Heart left ventricle (tissue), 13 donors: ENCODE data around the gene SPAG17.

ENCODE experiments used
- POLR2A ChIP-seq, 2 donors: fragments of 450-650 bp; IDR thresholded peaks; one replicate each; pipeline ENCODE4 v1.6.1; 2017; ENCODE audit warnings: antibody characterized with exemption in 2 of 2, mild to moderate bottlenecking in 2 of 2, moderate library complexity in 2 of 2
- TF ChIP-seq, protein P1 (sequence below), 12 donors: fragments of 200-600 bp; sonication (generic) in 4 of 12; IDR thresholded peaks; one replicate each; pipeline versions ENCODE4 v1.5.0 to v1.8.0; 2018 to 2022; ENCODE audit warnings: antibody characterized with exemption in 12 of 12, mild to moderate bottlenecking in 5 of 12
- donor health status: ischemic (EF 13 %, LVEDD 7.1; RV severe dilation, severe dysfunction).
- donor health status: DM: no; HTN: yes; CAD: no.
- donor health status: DM: no; HTN: no; CAD: no.
- donor health status: ischemic (EF 25% LVEDD 6.9; RV normal size, moderate dysfunction).
- donor health status: ischemic (EF 25% LVEDD 5.7; RV mildly dilated, moderate dysfunction).
- donor health status: ischemic (EF 35%, LVEDD 5.7; RV mildly dilated, moderate dysfunction).
- donor health status: nonischemic (EF 11% LVEDD 7.7; RV severe dilation, severe dysfunction).
- donor health status: DM: yes; HTN: yes; CAD: no.
- donor health status: PGD.
- donor health status: ischemic (EF 29% LVEDD 5.4; RV normal size, mild dysfunction).
- donor health status: nonischemic (EF 23%, LVEDD 6.1; RV moderate dilation, normal function).

- TF ChIP-seq, protein P1, sequence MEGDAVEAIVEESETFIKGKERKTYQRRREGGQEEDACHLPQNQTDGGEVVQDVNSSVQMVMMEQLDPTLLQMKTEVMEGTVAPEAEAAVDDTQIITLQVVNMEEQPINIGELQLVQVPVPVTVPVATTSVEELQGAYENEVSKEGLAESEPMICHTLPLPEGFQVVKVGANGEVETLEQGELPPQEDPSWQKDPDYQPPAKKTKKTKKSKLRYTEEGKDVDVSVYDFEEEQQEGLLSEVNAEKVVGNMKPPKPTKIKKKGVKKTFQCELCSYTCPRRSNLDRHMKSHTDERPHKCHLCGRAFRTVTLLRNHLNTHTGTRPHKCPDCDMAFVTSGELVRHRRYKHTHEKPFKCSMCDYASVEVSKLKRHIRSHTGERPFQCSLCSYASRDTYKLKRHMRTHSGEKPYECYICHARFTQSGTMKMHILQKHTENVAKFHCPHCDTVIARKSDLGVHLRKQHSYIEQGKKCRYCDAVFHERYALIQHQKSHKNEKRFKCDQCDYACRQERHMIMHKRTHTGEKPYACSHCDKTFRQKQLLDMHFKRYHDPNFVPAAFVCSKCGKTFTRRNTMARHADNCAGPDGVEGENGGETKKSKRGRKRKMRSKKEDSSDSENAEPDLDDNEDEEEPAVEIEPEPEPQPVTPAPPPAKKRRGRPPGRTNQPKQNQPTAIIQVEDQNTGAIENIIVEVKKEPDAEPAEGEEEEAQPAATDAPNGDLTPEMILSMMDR (IDR thresholded peaks at IDR 0.05): peak in 2 of 12 donors; percentile 21 to 34
- no peak for TF ChIP-seq POLR2A (IDR thresholded peaks at IDR 0.05)
These were observed 256.1 kb downstream of the SPAG17 start for GRCh38 chr1:117928881-117929342.
